IgD-negative memory B cell (primary cell): ENCODE results near the gene TNFRSF21. TPM values are rescaled to one million over a fixed set of nuclear protein-coding genes. Genes with fewer than 3 reads are reported as not detected.
"Not testable (repeated sequence)": the region's sequence is repeated elsewhere in the genome, so short reads cannot be mapped to it uniquely, and the experiment has no call there.

Experiments
- H3K27ac Mint-ChIP-seq, 3 donors: one replicate each; pipeline ENCODE4 v1.8.0; 2020 to 2022; ENCODE audit warnings: mild to moderate bottlenecking in 3 of 3, mixed read lengths in 3 of 3, moderate library complexity in 1 of 3
- H3K27me3 Mint-ChIP-seq: one replicate; pipeline ENCODE4 v1.8.0; 2021; ENCODE audit warnings: mixed read lengths
- H3K36me3 Mint-ChIP-seq: one replicate; pipeline ENCODE4 v1.8.0; 2020; ENCODE audit warnings: mild to moderate bottlenecking, mixed read lengths
- H3K4me1 Mint-ChIP-seq, 3 donors: one replicate each; pipeline ENCODE4 v1.8.0; 2020 to 2022; ENCODE audit warnings: mixed read lengths in 3 of 3, mild to moderate bottlenecking in 1 of 3
- H3K4me3 Mint-ChIP-seq, 4 donors: one replicate each; pipeline ENCODE4 v1.8.0; 2020 to 2022; ENCODE audit warnings: mild to moderate bottlenecking in 4 of 4, mixed read lengths in 4 of 4, moderate library complexity in 3 of 4
- H3K9me3 Mint-ChIP-seq, 3 donors: one replicate each; pipeline ENCODE4 v1.8.0; 2020 to 2021; ENCODE audit warnings: mixed read lengths in 3 of 3, mild to moderate bottlenecking in 1 of 3
- polyA plus RNA-seq: library from polyadenylated mRNA; unstranded; fragments of 300-500 nt; fragmentation: Illumina TruSeq; gene quantifications from one replicate; pipeline ENCODE4 v1.2.3, GENCODE V29; 2021

TNFRSF21 gene
- polyA plus RNA-seq, 1 donor from 2014 or later, result 0.31 TPM

DNA sequence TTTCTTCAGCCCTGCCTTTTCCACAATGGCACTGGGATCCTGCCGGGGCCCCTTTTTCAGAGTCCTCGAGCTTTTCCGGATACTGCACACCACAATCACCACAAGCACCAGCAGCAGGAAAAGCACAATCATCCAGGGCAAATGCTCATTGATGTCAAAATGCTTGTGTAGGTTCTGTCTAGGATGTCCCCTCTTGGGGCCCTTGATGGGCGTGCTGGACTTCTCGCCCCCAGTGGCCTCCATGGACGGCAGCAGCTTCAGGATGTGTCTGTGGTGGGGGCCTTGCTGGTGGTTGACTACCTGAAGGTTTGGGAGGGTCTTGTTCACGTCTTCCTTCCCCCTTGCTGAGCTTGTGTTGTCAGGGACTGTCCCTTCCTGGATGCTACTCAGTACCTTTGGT is 25.7 kb downstream of the TNFRSF21 start:
- Mint-ChIP-seq H3K4me3 (no peak overlapping the region), H3K27me3 (no peaks in the 10 kb centered on the region), H3K27ac (no peak overlapping the region), H3K4me1 (peaks cover 0 to 1% (median 0%) of the 10 kb centered on the region in 3 donors), H3K36me3 (no peaks in the 10 kb centered on the region), H3K9me3 (peaks cover 0 to 5% (median 0%) of the 10 kb centered on the region in 3 donors)

DNA sequence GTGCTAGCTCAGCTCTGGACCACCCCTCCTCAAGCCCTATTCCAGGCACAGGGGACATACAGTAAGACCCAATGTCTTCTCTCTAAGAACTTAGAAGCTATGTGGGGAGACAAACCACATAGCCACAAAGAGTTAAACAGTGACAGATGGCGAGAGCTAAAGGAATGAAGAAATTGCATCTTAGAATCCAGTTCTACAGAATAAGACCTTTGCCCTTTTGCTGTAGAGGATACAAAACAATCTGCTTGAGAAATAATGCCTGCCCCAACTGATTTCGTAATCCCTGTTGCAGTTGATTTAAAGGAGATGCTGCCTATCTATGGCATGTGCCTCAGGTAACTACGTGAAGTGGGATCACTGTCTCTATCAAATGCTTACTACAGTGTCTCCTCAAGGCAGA is 31.2 kb downstream of the TNFRSF21 start:
- peaks cover 0 to 2% (median 0%) of the 10 kb centered on the region in 3 donors for H3K4me1 Mint-ChIP-seq
- no peaks in the 10 kb centered on the region for H3K9me3 Mint-ChIP-seq

DNA sequence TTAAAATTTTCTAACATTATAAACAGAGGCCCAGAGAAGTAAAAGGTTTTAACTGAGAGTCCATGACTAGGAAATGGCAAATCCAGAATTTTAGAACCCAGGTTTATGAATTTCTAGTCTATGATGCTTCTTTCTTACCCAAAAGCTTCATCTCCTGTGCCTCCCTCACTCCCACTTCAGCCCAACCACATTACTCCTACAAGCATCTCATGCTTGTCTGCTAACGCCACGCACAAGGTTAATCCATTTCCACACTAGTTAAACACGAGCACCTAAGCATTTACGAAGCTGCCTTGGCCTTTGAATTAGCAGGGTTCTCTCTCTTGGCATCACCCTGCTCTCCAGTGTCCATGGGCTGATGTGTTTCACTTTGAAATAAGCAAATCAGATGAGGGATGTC is 32.0 kb downstream of the TNFRSF21 start:
- Mint-ChIP-seq H3K36me3 (no peaks in the 10 kb centered on the region), H3K27me3 (peaks cover 2% of the 10 kb centered on the region)

More for the DNA sequence above, 31.2 kb downstream of the TNFRSF21 start:
- Mint-ChIP-seq H3K27me3 (peaks cover 2% of the 10 kb centered on the region), H3K36me3 (no peaks in the 10 kb centered on the region), H3K27ac (no peak overlapping the region), H3K4me3 (no peak overlapping the region)

DNA sequence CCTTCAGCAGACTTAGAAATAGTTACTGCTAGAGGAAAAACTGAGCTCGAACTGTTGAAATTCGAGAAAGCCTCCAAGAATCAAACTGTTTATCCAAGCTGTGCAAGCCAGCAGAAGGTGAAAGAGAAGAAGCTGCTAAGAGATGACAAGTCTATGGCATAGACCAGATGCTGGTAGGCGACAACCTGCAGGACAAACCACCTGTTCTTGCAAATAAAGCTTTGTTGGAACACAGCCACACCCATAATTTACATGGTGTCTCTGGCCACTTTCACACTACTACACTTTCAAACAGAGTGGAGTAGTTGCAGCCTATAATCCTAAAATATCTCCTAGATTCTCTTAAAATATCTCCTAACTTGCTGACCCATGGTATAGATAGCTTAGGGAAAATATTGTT is 33.3 kb downstream of the TNFRSF21 start:
- Mint-ChIP-seq H3K4me1 (peaks cover 0 to 2% (median 0%) of the 10 kb centered on the region in 3 donors), H3K9me3 (peaks cover 0 to 2% (median 0%) of the 10 kb centered on the region in 3 donors), H3K4me3 (no peak overlapping the region), H3K27ac (no peak overlapping the region), H3K36me3 (no peaks in the 10 kb centered on the region), H3K27me3 (peaks cover 2% of the 10 kb centered on the region)

More for the DNA sequence above, 32.0 kb downstream of the TNFRSF21 start:
- Mint-ChIP-seq H3K4me3 (no peak overlapping the region), H3K4me1 (peaks cover 0 to 2% (median 0%) of the 10 kb centered on the region in 3 donors), H3K27ac (no peak overlapping the region), H3K9me3 (no peaks in the 10 kb centered on the region)

DNA sequence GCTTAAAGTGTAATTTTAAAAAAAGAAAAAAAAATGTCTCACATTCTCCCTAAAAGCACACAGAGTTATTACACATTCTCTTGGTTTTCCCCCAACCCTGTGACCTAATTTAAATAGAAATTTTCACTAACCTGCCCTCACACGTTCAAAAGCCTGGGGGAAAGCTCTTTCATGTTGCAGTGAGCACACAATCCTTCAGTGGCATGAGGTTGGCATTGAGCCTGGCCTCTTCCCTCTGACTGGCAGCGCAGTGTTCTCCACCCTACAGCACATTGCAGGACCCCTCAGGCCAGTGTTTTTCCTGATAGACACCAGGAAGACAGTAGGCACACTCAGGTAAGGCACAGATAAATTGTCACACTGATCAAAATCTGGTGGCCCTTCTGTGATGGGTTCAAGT is 34.1 kb downstream of the TNFRSF21 start:
- Mint-ChIP-seq H3K9me3 (peaks cover 0 to 6% (median 0%) of the 10 kb centered on the region in 3 donors), H3K4me3 (no peak overlapping the region), H3K36me3 (no peaks in the 10 kb centered on the region), H3K27me3 (peaks cover 2% of the 10 kb centered on the region), H3K4me1 (peaks cover 0 to 2% (median 0%) of the 10 kb centered on the region in 3 donors), H3K27ac (no peak overlapping the region)

DNA sequence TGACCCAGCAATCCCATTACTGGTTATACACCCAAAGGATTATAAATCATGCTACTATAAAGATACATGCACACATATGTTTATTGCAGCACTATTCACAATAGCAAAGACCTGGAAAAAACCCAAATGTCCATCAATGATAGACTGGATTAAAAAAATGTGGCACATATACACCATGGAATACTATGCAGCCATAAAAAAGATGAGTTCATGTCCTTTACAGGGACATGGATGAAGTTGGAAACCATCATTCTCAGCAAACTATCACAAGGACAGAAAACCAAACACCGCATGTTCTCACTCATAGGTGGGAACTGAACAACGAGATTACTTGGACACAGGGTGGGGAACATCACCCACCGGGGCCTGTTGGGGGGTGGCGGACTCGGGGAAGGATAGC is 34.6 kb downstream of the TNFRSF21 start:
- not testable (repeated sequence) for H3K9me3 Mint-ChIP-seq, H3K4me3 Mint-ChIP-seq, H3K4me1 Mint-ChIP-seq, H3K27me3 Mint-ChIP-seq, H3K27ac Mint-ChIP-seq, H3K36me3 Mint-ChIP-seq

DNA sequence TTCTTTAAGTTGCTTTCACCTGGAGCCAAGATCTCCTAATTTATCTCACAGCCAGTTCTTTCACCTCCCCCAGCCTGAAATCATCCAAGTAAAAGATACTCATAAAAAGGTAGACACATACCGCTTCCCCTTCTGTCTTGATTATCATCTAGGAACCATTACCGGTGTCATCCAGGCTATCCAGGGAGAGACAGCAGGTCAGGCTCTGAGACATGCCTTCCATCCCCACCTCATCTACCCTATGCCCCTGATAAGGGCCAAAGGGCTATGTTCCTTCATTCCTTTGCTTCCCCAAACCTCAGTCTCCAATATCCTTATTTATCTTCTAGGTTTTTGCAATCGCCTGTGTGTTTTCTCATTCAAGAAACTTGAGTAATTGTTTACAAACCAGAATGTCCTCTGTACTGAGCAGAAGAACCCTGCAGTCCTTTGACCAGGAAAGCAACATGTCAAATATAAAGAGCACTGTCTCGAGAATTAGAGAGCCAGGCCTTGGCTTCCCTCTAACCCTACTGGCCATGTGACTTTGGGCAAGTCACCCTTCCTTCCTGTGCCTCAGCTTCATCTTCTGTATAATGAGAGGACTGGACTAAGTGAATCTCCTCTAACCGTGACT is 41.0 kb downstream of the TNFRSF21 start:
- Mint-ChIP-seq H3K4me1 (no peaks in the 10 kb centered on the region), H3K36me3 (no peaks in the 10 kb centered on the region), H3K9me3 (peaks cover 0 to 8% (median 0%) of the 10 kb centered on the region in 3 donors), H3K27ac (no peak overlapping the region), H3K4me3 (no peak overlapping the region), H3K27me3 (no peaks in the 10 kb centered on the region)

DNA sequence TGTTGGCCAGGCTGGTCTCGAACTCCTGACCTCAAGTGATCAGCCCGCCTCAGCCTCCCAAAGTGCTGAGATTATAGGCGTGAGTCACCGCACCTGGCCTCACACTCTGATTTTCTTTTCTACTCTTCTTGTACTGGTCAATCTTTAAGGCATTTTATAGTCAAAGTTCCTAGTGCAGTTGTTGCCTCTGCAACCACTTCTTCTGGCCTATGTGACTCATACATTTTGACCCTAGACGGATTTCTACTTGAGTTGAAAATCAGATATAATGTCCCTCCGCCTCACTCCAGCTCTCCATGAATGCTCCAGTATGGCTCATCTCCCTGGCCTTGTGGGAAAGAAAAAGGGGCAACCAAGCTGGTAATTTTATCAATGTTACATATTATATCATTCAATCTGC is 42.4 kb downstream of the TNFRSF21 start:
- H3K4me3 Mint-ChIP-seq, result no peak overlapping the region
- no peaks in the 10 kb centered on the region for H3K36me3 Mint-ChIP-seq
- no peaks in the 10 kb centered on the region for H3K4me1 Mint-ChIP-seq
- H3K27me3 Mint-ChIP-seq, result no peaks in the 10 kb centered on the region
- no peak overlapping the region for H3K27ac Mint-ChIP-seq
- peaks cover 0 to 8% (median 0%) of the 10 kb centered on the region in 3 donors for H3K9me3 Mint-ChIP-seq

DNA sequence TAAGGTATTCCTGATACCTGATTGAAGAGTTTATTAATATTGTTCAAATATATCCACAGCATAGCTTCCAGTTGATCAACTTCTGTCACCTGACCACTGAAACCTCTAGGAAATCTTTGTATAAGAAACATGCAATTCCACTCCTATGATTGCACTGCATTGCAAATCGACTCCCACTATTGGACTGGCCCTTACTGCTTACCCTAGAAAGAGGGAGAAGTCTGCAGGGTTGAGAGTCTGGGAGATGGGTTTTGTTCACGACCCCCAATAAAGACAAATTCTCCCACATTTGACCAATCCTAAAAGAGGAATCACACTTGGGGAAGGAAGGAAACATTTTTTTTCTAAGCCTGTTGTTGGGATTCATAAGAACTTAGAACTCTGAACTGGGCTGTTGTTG is 43.7 kb downstream of the TNFRSF21 start:
- Mint-ChIP-seq H3K4me1 (no peaks in the 10 kb centered on the region), H3K27ac (no peak overlapping the region), H3K4me3 (no peak overlapping the region), H3K36me3 (no peaks in the 10 kb centered on the region), H3K9me3 (peaks cover 0 to 6% (median 0%) of the 10 kb centered on the region in 3 donors), H3K27me3 (no peaks in the 10 kb centered on the region)

DNA sequence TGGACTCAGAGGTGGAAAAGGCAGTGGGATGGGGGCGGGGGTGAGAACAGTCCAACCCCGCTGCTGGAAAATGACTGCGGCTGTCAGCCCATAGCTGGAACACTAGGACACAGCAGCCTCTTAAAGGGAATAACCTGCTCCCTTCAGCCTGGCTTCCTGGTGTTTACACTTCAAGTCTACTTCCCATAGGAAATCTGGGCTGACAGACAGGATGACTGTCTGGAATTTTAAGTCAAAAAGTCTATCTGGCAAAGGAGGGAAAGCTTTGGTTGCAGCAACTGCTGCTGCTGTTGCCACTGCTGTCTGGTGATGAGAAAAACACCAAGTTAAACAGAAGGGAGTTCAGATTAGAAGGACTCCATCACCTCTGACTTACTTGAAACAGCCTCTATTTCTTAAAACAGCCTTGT is 44.9 kb downstream of the TNFRSF21 start:
- Mint-ChIP-seq H3K27ac (no peak overlapping the region), H3K4me1 (no peaks in the 10 kb centered on the region), H3K9me3 (peaks cover 0 to 2% (median 0%) of the 10 kb centered on the region in 3 donors), H3K27me3 (peaks cover 3% of the 10 kb centered on the region), H3K36me3 (no peaks in the 10 kb centered on the region), H3K4me3 (no peak overlapping the region)

DNA sequence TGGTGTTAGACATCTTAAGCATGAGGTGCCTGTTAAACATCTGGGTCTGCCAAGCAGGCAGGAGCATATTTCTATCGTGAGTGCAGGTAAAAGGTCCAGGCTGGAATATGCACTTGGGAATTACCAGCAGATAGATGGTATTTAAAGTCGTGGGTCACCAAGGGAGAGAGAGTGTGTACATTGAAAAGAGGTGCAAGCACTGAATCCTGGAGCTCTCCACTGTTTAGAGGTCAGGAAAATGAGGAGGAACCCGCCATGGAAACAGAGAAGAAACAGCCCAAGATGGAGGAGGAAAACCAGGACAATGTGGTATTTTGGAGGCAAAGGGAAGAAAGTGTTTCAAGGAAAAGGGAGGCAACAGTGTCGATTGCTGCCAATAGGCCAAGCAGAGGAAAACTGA is 46.4 kb downstream of the TNFRSF21 start:
- Mint-ChIP-seq H3K9me3 (peaks cover 0 to 2% (median 0%) of the 10 kb centered on the region in 3 donors), H3K4me1 (no peaks in the 10 kb centered on the region), H3K27ac (no peak overlapping the region), H3K27me3 (peaks cover 3% of the 10 kb centered on the region), H3K36me3 (no peaks in the 10 kb centered on the region), H3K4me3 (no peak overlapping the region)

DNA sequence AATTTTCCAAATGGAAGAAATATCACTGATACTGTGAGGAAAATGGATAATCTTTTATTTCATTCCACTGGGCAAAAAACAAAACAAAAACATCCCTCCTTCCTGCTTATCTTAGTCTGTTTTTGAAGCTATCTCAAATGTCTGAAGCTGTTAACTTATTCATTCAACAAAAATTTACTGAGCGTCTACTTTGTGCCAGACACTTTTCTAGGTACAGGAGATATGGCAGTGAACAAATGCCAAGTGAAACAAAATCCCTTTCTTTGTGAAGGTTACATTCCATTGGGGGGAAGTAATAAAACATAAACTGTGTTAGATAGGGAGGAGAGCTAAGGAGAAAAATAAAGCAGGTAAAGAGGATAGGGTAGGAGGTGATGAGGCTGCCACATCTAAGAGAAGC is 47.5 kb downstream of the TNFRSF21 start:
- H3K27me3 Mint-ChIP-seq, result peaks cover 3% of the 10 kb centered on the region
- no peak overlapping the region for H3K27ac Mint-ChIP-seq
- H3K4me1 Mint-ChIP-seq, result no peaks in the 10 kb centered on the region
- no peak overlapping the region for H3K4me3 Mint-ChIP-seq
- H3K36me3 Mint-ChIP-seq, result no peaks in the 10 kb centered on the region
- peaks cover 0 to 2% (median 0%) of the 10 kb centered on the region in 3 donors for H3K9me3 Mint-ChIP-seq

DNA sequence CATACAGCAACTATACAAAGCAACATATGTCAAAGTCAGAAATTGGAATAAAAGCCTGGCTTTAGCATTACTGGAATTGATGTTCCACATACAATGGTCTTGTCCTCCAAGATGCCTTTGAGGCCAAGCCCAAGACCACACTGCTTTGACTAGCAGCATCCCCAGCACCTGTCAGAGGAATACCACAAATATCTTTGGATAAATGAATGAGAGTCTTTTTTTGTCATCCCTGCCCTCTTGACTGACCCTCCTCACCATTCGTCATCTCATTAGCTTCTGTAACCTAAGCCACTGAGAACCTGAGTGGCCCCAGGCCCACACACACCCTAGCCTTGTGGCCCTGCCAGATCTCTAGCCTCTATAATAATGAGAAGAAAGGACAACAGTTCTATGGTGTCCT is 48.5 kb downstream of the TNFRSF21 start:
- H3K4me3 Mint-ChIP-seq, result no peak overlapping the region
- H3K9me3 Mint-ChIP-seq, result no peaks in the 10 kb centered on the region
- H3K36me3 Mint-ChIP-seq, result no peaks in the 10 kb centered on the region
- H3K27me3 Mint-ChIP-seq, result peaks cover 3% of the 10 kb centered on the region
- H3K27ac Mint-ChIP-seq, result no peak overlapping the region
- H3K4me1 Mint-ChIP-seq, result no peaks in the 10 kb centered on the region

DNA sequence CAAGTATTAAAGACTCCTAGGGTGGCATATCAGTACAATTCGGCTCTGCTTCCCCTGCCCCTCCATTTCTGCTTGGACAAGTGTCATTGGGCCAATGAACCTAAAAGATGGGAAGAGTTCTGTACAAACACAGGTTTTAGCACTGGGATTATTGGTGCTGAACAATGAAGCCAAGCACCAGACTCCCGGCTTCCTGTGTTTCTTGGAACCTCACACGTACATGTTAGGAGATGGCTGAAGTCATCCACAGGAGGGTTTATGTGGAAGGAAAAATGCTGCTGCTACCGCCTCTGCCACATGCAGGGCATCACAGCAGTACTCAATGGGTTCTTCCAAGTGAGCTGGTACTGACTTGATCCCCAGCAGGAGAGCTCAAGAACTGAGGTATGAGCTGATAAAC is 49.7 kb downstream of the TNFRSF21 start:
- H3K4me1 Mint-ChIP-seq, result no peaks in the 10 kb centered on the region
- no peaks in the 10 kb centered on the region for H3K9me3 Mint-ChIP-seq
- no peak overlapping the region for H3K27ac Mint-ChIP-seq
- no peak overlapping the region for H3K4me3 Mint-ChIP-seq
- no peaks in the 10 kb centered on the region for H3K36me3 Mint-ChIP-seq
- H3K27me3 Mint-ChIP-seq, result peaks cover 3% of the 10 kb centered on the region

DNA sequence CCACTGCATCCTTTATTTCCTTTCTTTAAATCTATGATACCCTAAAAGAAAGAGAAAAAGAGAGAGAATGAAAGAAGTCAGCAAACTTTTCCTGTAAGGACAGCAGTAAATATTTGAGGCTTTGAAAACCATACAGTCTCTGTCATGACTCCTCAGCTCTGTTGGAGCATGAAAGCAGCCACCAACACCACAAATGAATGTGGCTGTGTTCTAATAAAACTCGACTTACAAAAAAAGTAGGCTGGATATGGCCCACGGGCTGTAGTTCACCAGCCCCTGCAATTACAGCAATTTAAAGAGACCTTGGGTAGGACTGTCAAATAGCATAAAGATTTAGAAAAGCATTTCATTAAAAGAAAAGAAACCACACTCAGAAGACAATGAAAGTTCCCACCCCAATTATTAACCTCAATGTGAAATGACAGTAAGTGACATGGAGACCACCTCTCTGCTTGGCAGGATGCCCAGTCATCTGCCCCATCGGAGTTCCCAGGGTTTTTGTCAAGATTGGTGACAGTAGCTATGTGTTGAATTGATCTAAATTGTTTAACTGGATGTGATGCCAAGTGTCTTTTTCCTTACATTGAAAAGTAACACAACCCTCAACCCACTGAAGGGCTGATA is 50.9 kb downstream of the TNFRSF21 start:
- H3K27me3 Mint-ChIP-seq, result peaks cover 6% of the 10 kb centered on the region
- no peaks in the 10 kb centered on the region for H3K9me3 Mint-ChIP-seq
- H3K36me3 Mint-ChIP-seq, result peaks cover 2% of the 10 kb centered on the region
- no peak overlapping the region for H3K4me3 Mint-ChIP-seq
- H3K27ac Mint-ChIP-seq, result no peak overlapping the region
- no peaks in the 10 kb centered on the region for H3K4me1 Mint-ChIP-seq
